Measurements from ENCODE around the gene NF2. TPM values are rescaled to one million over a fixed set of nuclear protein-coding genes. Genes with fewer than 3 reads are reported as not detected.

NF2 gene
- total RNA-seq, 4 donors from 2014 or later = 17.7 to 52.9 (median 33.8) TPM

GRCh38 chr22:29673361-29674066, 70.1 kb downstream of the NF2 start:
- no peaks in the 10 kb centered on the region for H3K4me1 ChIP-seq
- no peak overlapping the region for H3K4me3 ChIP-seq
- DNase-seq = no peak
- H3K27ac ChIP-seq = no peak overlapping the region
- no peaks in the 10 kb centered on the region for H3K27me3 ChIP-seq
- intact Hi-C loops (cut with DNase I; ENCODE audit: low total_unique reads) = no loop called here
- no peaks in the 10 kb centered on the region for H3K9me3 ChIP-seq
- TF ChIP-seq CTCF (IDR thresholded peaks at IDR 0.05) (no peak), POLR2A (IDR thresholded peaks at IDR 0.05) (no peak)
- H3K36me3 ChIP-seq = no peaks in the 10 kb centered on the region

DNA sequence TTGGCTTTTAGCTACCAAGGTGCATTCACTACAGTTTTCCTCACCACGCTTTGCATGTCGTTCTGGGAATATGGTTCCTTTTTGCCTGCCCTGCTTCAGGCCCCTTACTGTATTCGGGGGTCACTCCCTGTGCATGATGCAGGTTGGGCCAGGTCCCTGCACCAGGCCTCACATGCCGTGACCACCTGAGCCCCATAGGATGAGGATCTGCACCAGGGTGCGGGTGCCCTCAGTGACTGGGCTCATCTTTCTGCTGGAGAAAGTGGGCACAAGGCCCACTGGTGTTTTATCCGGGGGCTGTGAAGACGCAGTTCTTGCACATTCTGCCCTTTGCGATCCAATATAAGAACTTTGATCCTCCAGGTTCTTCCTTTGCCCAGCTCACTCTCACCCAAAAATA, 70.7 kb downstream of the NF2 start:
- Histone ChIP-seq H3K27ac (no peak overlapping the region), H3K9me3 (no peaks in the 10 kb centered on the region), H3K4me1 (no peaks in the 10 kb centered on the region), H3K36me3 (no peaks in the 10 kb centered on the region), H3K4me3 (no peak overlapping the region), H3K27me3 (no peaks in the 10 kb centered on the region)
- TF ChIP-seq CTCF (IDR thresholded peaks at IDR 0.05) (no peak), POLR2A (IDR thresholded peaks at IDR 0.05) (no peak)
- intact Hi-C loops (cut with DNase I; ENCODE audit: low total_unique reads) = no loop called here
- no peak for DNase-seq

- no peak overlapping the region for H3K27ac ChIP-seq
- no peaks in the 10 kb centered on the region for H3K9me3 ChIP-seq
- DNase-seq = no peak
- H3K4me3 ChIP-seq = no peak overlapping the region
- TF ChIP-seq CTCF (IDR thresholded peaks at IDR 0.05) = no peak
- TF ChIP-seq POLR2A (IDR thresholded peaks at IDR 0.05) = no peak
- H3K36me3 ChIP-seq = no peaks in the 10 kb centered on the region
- no peaks in the 10 kb centered on the region for H3K4me1 ChIP-seq
- H3K27me3 ChIP-seq = no peaks in the 10 kb centered on the region
- intact Hi-C loops (cut with DNase I; ENCODE audit: low total_unique reads) = no loop called here
Measured at GRCh38 chr22:29679316-29679715, 75.9 kb downstream of the NF2 start.

DNA sequence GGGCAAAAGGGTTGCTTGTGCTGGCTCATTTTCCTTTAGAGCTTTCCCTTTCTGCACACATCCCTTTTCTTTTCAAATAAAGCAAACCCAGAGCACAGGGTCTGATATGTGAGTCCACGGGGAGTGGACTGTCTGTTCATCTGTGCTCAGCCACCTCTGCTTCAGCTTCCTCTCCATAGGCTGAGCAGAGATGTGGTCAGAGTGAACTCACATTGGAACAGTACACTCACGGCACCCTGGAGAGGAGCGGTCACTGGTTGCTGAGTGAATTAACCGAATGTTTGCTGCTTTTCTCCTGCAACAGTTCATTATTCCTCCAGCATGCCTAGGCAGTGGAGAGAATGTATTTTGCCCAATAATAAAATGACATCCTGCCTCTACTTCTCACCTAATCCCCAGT, 80.1 kb downstream of the NF2 start:
- Histone ChIP-seq H3K27me3 (no peaks in the 10 kb centered on the region), H3K9me3 (no peaks in the 10 kb centered on the region), H3K4me3 (no peak overlapping the region), H3K27ac (no peak overlapping the region), H3K36me3 (no peaks in the 10 kb centered on the region), H3K4me1 (no peaks in the 10 kb centered on the region)
- intact Hi-C loops (cut with DNase I; ENCODE audit: low total_unique reads) = no loop called here
- no peak for TF ChIP-seq POLR2A (IDR thresholded peaks at IDR 0.05)
- TF ChIP-seq CTCF (IDR thresholded peaks at IDR 0.05) = no peak
- no peak for DNase-seq

GRCh38 chr22:29684244-29684643, 80.8 kb downstream of the NF2 start:
- Histone ChIP-seq H3K9me3 (no peaks in the 10 kb centered on the region), H3K4me1 (no peaks in the 10 kb centered on the region), H3K27me3 (no peaks in the 10 kb centered on the region), H3K4me3 (no peak overlapping the region), H3K27ac (no peak overlapping the region), H3K36me3 (no peaks in the 10 kb centered on the region)
- no peak for DNase-seq
- intact Hi-C loops (cut with DNase I; ENCODE audit: low total_unique reads) = no loop called here
- TF ChIP-seq POLR2A (IDR thresholded peaks at IDR 0.05) (no peak), CTCF (IDR thresholded peaks at IDR 0.05) (no peak)
